ENCODE data around the gene C1QTNF1. TPM values are rescaled to one million over a fixed set of nuclear protein-coding genes. Genes with fewer than 3 reads are reported as not detected.

The C1QTNF1 gene
- total and polyA plus RNA-seq, 2 donors (not counting 3 experiments of a cell fraction or from before 2014, with no cell fraction given) = 2.5 to 4.0 TPM

DNA sequence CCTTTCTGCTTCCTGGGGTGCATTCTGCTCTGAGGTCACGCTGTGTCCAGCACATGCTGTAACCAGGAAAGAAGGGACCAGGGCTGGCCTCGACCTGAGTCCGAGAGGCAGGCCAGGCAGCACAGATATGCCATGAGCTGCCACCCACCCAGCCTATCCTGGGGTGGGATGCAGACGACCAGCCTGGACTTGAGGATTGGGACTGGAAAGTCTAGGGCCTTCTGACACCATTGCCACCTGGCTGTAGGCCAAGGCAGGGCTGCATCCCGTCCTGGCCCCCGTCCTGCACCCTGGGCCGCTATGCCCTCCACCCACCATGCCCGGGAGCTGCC, 65.0 kb downstream of the C1QTNF1 start:
- Histone ChIP-seq H3K79me2 (ENCODE audit: control insufficient read depth, insufficient read depth, low read length) (no peaks in the 10 kb centered on the region), H3K4me1 (ENCODE audit: control insufficient read depth, extremely low read depth, insufficient read depth, low read length) (no peaks in the 10 kb centered on the region), H3K27ac (ENCODE audit: insufficient read depth, low read depth, low read length) (no peak overlapping the region), H3K36me3 (ENCODE audit: control insufficient read depth in 2 of 2, extremely low read depth in 1 of 2, insufficient read depth in 2 of 2, low read length in 2 of 2) (peaks cover 0 to 3% of the 10 kb centered on the region in 2 experiments), H3K4me2 (ENCODE audit: insufficient read depth, low read length) (no peak overlapping the region), H2AFZ (ENCODE audit: low read depth, low read length) (no peak overlapping the region), H3K9me3 (replicated peaks; ENCODE audit: control insufficient read depth, insufficient read depth, low read length) (no peaks in the 10 kb centered on the region), H3K4me3 (replicated peaks in 1 of 3; ENCODE audit: insufficient read depth in 1 of 3, low read depth in 1 of 3, low read length in 3 of 3) (no peak overlapping the region), H3K27me3 (ENCODE audit: control insufficient read depth in 2 of 2, insufficient read depth in 2 of 2, low read length in 2 of 2) (no peaks in the 10 kb centered on the region), H3K9ac (replicated peaks; ENCODE audit: extremely low read depth, insufficient read depth, low read length) (no peak overlapping the region), H4K20me1 (replicated peaks; ENCODE audit: control insufficient read depth, extremely low read depth, insufficient read depth, low read length) (no peaks in the 10 kb centered on the region), H3K9me1 (replicated peaks; ENCODE audit: control insufficient read depth, extremely low read depth, insufficient read depth, low read length) (no peaks in the 10 kb centered on the region)
- intact Hi-C loops (cut with micrococcal nuclease) (loop anchor here (10.0 kb wide), 1 partner anchor 76 kb away; no protein-coding TSS in a partner anchor), dilution Hi-C loops (cut with MboI; ENCODE audit: extremely low pct_ligation_motif_present, low sequenced_read_pairs) (no loop called here)
- DNase-seq (ENCODE audit: low read depth, low spot score) (no peak), FAIRE-seq (no peak)
- TF ChIP-seq, protein P1, sequence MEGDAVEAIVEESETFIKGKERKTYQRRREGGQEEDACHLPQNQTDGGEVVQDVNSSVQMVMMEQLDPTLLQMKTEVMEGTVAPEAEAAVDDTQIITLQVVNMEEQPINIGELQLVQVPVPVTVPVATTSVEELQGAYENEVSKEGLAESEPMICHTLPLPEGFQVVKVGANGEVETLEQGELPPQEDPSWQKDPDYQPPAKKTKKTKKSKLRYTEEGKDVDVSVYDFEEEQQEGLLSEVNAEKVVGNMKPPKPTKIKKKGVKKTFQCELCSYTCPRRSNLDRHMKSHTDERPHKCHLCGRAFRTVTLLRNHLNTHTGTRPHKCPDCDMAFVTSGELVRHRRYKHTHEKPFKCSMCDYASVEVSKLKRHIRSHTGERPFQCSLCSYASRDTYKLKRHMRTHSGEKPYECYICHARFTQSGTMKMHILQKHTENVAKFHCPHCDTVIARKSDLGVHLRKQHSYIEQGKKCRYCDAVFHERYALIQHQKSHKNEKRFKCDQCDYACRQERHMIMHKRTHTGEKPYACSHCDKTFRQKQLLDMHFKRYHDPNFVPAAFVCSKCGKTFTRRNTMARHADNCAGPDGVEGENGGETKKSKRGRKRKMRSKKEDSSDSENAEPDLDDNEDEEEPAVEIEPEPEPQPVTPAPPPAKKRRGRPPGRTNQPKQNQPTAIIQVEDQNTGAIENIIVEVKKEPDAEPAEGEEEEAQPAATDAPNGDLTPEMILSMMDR (IDR thresholded peaks at IDR 0.05; ENCODE audit: extremely low read depth in 1 of 2, insufficient read depth in 1 of 2, low read depth in 1 of 2, low read length in 2 of 2) = no peak
- TF ChIP-seq POLR2AphosphoS5 (IDR thresholded peaks at IDR 0.05; ENCODE audit: insufficient read depth, low read depth, low read length) (no peak), POLR2A (IDR thresholded peaks at IDR 0.05; ENCODE audit: low read depth, low read length) (no peak), EZH2 (IDR thresholded peaks at IDR 0.05; ENCODE audit: borderline replicate concordance, low read depth, low read length, severe bottlenecking) (no peak), FOS (IDR thresholded peaks at IDR 0.05; ENCODE audit: borderline replicate concordance, insufficient read depth, low read length) (no peak), GATA2 (IDR thresholded peaks at IDR 0.05; ENCODE audit: insufficient read depth, insufficient read length, low read depth, low read length) (no peak), MYC (IDR thresholded peaks at IDR 0.05; ENCODE audit: low read depth, low read length) (no peak)
- CTCF ChIA-PET = interaction anchor here (0.6 to 14.1 kb wide), 9 partner anchors 15 to 620 kb away, joined by 3 to 428 read pairs (median 4); no protein-coding TSS in a partner anchor
- no TSS peak for BruUV-seq (replicated peaks)
- POLR2A ChIA-PET = interaction anchor here (0.6 kb wide), 1 partner anchor 277 kb away, joined by 3 read pairs; no protein-coding TSS in a partner anchor
